GM18519 (cell line): ENCODE measurements around the gene L3MBTL1.
A peak's percentile ranks its signal among the peaks of the same experiment; 100 is the strongest.
"Not testable (repeated sequence)": the region's sequence is repeated elsewhere in the genome, so short reads cannot be mapped to it uniquely, and the experiment has no call there.

Source experiments
- ATAC-seq: cut with Tn5 transposase; IDR thresholded peaks from one replicate; pipeline ENCODE4 v1.9.1; 2021; ENCODE audit warnings: mild to moderate bottlenecking, moderate library complexity; ENCODE audit not compliant: unreplicated experiment, low FRiP score

L3MBTL1 gene

GRCh38 chr20:43583982-43584432 lies 76.5 kb downstream of the L3MBTL1 start:
- no peak for ATAC-seq

- ATAC-seq: no peak
These were observed 77.1 kb downstream of the L3MBTL1 start for GRCh38 chr20:43584448-43585136.

GRCh38 chr20:43586641-43587040 lies 79.1 kb downstream of the L3MBTL1 start:
- no peak for ATAC-seq

GRCh38 chr20:43588526-43588925 lies 81.0 kb downstream of the L3MBTL1 start:
- not testable (repeated sequence) for ATAC-seq

- no peak for ATAC-seq
These were observed 82.5 kb downstream of the L3MBTL1 start for GRCh38 chr20:43590036-43590391.

GRCh38 chr20:43590392-43591303 lies 83.2 kb downstream of the L3MBTL1 start, which contains the start of gene IFT52:
TSS of gene IFT52 (plus strand) at chr20:43590937. CDS start at chr20:43594699, 3,762 bp downstream.
- peak; percentile 96 for ATAC-seq
